ENCODE measurements around the gene PNPLA5.

Gene PNPLA5

DNA sequence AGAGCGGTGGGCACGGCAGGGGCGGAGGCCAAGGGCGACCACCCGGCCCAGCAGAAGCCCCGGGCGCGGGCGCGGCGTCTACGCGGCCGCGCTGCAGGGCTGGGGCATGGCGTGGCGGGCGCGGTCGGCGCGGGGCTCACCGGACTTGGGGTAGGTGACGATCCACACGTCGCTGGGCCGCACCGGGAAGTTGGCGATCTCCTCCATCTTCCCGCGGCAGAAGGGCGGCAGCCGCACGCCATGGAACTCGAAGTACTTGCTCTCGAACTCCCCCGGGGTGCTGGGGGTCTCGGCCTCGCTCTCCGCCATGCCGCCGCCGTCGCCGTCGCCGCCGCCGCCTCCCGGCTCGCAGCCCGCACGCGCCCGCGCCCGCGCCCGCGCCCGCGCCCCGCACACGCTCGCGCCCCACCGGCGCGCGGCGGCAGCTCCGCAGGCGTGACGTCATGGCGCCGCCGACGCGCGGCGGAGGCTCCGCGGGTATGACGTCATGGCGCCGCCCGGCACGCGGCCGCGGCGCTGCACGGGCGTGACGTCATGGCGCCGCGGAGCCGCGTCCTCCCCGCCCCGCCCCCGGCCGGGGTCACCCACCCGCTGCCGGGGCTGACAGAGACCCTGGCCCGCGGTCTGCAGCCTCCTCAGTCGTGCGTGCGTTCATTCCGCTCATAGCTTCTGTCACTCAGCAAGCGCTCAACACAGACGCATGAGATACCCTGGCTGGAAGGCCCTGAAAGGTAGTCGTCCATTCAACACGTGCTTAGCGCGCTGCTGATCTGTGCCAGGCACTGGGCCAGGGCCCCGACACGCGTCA, 29.5 kb downstream of the PNPLA5 start, which contains the start of gene SULT4A1:
TSS of gene SULT4A1 (minus strand) at position 440 of the 808 bp plus-strand sequence. CDS start at position 309, 131 bp downstream.
- H3K4me3 ChIP-seq, result no peak within 1 kb of the TSS
- peaks cover 0 to 8% (median 4%) of the 10 kb centered on the region in 10 experiments; a peak in 7 of 20 replicates for H3K4me1 ChIP-seq
- TF ChIP-seq Cebpa-rat (IDR thresholded peaks at IDR 0.05), result no peak
- no peak within 1 kb of the TSS for H3K9ac ChIP-seq
- H3K4me2 ChIP-seq, result no peak within 1 kb of the TSS
- no peaks in the 10 kb centered on the region for H3K27me3 ChIP-seq
- no peaks in the 10 kb centered on the region; a peak in 2 of 22 replicates for H4K20me1 ChIP-seq
- no peak within 1 kb of the TSS for H3K27ac ChIP-seq
- peaks cover 0 to 8% (median 5%) of the 10 kb centered on the region in 11 experiments; a peak in 13 of 22 replicates for H3K9me3 ChIP-seq (replicated peaks in 1 of 11)
- H3K36me3 ChIP-seq, result no peaks in the 10 kb centered on the region

GRCh38 chr22:43861529-43861928, 30.3 kb downstream of the PNPLA5 start:
- Histone ChIP-seq H3K27ac (no peak overlapping the region), H3K4me2 (no peak overlapping the region), H3K9ac (no peak overlapping the region), H3K4me3 (no peak overlapping the region), H3K27me3 (no peaks in the 10 kb centered on the region), H4K20me1 (no peaks in the 10 kb centered on the region; a peak in 2 of 22 replicates), H3K36me3 (no peaks in the 10 kb centered on the region), H3K4me1 (peaks cover 0 to 8% (median 4%) of the 10 kb centered on the region in 10 experiments; a peak in 7 of 20 replicates), H3K9me3 (replicated peaks in 1 of 11) (peaks cover 6 to 16% (median 12%) of the 10 kb centered on the region in 11 experiments; a peak in 20 of 22 replicates)
- TF ChIP-seq Cebpa-rat (IDR thresholded peaks at IDR 0.05), result no peak

DNA sequence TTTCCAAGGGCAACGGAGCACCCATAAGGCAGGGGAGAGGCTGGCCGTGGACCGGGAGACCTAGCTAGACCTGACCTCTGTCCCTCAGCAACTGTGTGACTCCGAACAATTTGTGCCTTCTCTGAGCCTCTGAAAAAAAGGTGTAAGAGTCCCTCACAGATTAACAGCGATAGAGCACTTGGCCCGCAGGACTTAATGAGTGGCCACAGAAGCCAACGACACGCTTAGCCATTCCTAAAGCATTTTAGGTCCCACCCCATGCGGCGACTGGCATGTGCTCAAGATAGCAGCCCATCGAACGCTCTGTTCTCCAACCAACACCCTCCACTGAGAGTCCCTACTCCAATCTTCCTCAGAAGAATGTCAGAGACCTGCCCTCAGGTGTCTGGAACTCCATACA, 31.0 kb downstream of the PNPLA5 start:
- no peak overlapping the region for H3K4me3 ChIP-seq
- H3K27me3 ChIP-seq, result no peaks in the 10 kb centered on the region
- H4K20me1 ChIP-seq, result no peaks in the 10 kb centered on the region; a peak in 2 of 22 replicates
- peaks cover 0 to 8% (median 4%) of the 10 kb centered on the region in 10 experiments; a peak in 7 of 20 replicates for H3K4me1 ChIP-seq
- H3K27ac ChIP-seq, result no peak overlapping the region
- no peak overlapping the region for H3K4me2 ChIP-seq
- no peak overlapping the region for H3K9ac ChIP-seq
- H3K36me3 ChIP-seq, result no peaks in the 10 kb centered on the region
- TF ChIP-seq Cebpa-rat (IDR thresholded peaks at IDR 0.05), result no peak
- H3K9me3 ChIP-seq (replicated peaks in 1 of 11), result peaks cover 12 to 23% (median 19%) of the 10 kb centered on the region in 11 experiments; a peak in 21 of 22 replicates

- H3K36me3 ChIP-seq, result no peaks in the 10 kb centered on the region
- H3K27ac ChIP-seq, result no peak overlapping the region
- H3K4me1 ChIP-seq, result peaks cover 0 to 8% (median 5%) of the 10 kb centered on the region in 10 experiments; a peak in 7 of 20 replicates
- no peak overlapping the region for H3K9ac ChIP-seq
- no peaks in the 10 kb centered on the region; a peak in 2 of 22 replicates for H4K20me1 ChIP-seq
- no peak overlapping the region for H3K4me3 ChIP-seq
- TF ChIP-seq Cebpa-rat (IDR thresholded peaks at IDR 0.05), result no peak
- no peaks in the 10 kb centered on the region for H3K27me3 ChIP-seq
- peaks cover 12 to 23% (median 19%) of the 10 kb centered on the region in 11 experiments; a peak in 21 of 22 replicates for H3K9me3 ChIP-seq (replicated peaks in 1 of 11)
- no peak overlapping the region for H3K4me2 ChIP-seq
Measured at GRCh38 chr22:43860126-43860525, 31.7 kb downstream of the PNPLA5 start.

DNA sequence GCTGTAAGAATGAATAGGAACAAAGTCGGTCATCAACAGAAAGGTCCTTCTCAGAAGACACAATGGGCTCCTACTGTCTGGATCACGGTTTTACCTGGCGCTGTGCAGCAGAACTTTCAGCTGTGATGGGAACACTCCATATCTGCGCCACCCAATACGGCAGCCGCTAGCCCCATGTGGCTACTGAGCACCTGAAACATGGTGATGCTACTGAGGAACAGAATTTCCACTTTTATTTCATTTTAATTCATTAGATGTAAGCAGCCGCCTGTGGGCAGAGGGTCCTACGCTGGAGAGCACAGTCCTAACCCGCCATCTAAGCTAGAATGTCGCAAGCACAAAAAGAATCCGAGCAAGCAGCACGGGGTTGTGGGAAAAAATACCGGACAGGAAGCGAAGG, 32.2 kb downstream of the PNPLA5 start:
- no peak overlapping the region for H3K9ac ChIP-seq
- no peak overlapping the region for H3K4me2 ChIP-seq
- H3K4me3 ChIP-seq, result no peak overlapping the region
- no peak for TF ChIP-seq Cebpa-rat (IDR thresholded peaks at IDR 0.05)
- no peaks in the 10 kb centered on the region; a peak in 2 of 22 replicates for H4K20me1 ChIP-seq
- no peak overlapping the region for H3K27ac ChIP-seq
- H3K9me3 ChIP-seq (replicated peaks in 1 of 11), result peaks cover 12 to 23% (median 19%) of the 10 kb centered on the region in 11 experiments; a peak in 21 of 22 replicates
- H3K27me3 ChIP-seq, result no peaks in the 10 kb centered on the region
- H3K4me1 ChIP-seq, result peaks cover 0 to 9% (median 5%) of the 10 kb centered on the region in 10 experiments; a peak in 7 of 20 replicates
- H3K36me3 ChIP-seq, result no peaks in the 10 kb centered on the region

- TF ChIP-seq Cebpa-rat (IDR thresholded peaks at IDR 0.05), result no peak
- H3K9ac ChIP-seq, result no peak overlapping the region
- H4K20me1 ChIP-seq, result no peaks in the 10 kb centered on the region; a peak in 2 of 22 replicates
- H3K27ac ChIP-seq, result no peak overlapping the region
- peaks cover 12 to 23% (median 19%) of the 10 kb centered on the region in 11 experiments; a peak in 21 of 22 replicates for H3K9me3 ChIP-seq (replicated peaks in 1 of 11)
- no peaks in the 10 kb centered on the region for H3K27me3 ChIP-seq
- H3K4me1 ChIP-seq, result peaks cover 0 to 9% (median 5%) of the 10 kb centered on the region in 10 experiments; a peak in 7 of 20 replicates
- no peak overlapping the region for H3K4me2 ChIP-seq
- H3K4me3 ChIP-seq, result no peak overlapping the region
- H3K36me3 ChIP-seq, result no peaks in the 10 kb centered on the region
Measured at GRCh38 chr22:43859176-43859575, 32.6 kb downstream of the PNPLA5 start.

DNA sequence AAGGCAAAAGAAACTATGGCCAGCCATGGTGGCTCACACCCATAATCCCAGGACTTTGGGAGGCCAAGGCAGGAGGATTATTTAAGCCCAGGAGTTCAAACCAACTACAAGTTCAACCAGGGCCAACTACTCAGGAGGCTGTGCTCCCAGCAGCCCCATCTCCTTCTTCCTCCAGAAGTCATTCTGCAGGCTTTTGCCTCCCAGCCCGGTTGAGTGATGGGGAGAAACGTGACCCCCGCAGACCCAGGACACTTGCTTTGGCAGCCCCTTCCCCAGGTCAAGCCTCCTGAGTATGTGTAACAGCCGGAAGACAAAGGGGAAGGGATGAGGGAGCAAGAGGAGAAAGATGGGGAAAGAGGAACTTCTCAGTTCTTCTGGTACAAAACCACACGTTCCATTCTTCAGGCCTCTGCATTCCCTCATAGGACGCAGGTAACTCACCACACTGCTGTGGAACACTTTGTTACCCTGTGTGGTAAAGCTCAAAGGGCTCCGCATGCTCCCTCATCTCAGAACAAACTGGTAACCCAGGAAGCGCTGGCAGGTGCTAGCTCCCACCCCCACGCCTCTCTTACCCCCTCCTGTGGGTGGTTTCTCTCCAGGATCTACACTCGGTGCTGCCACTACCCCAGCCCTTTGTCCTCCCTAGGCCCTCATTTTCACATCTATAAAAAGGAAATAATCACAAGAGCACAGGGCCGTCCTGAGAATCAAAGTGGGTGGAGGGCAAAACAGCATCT, 33.5 kb downstream of the PNPLA5 start:
- Histone ChIP-seq H4K20me1 (no peaks in the 10 kb centered on the region; a peak in 2 of 22 replicates), H3K27ac (no peak overlapping the region), H3K4me2 (peak overlapping the region in 1 of 11 experiments; percentile 24; a peak in 1 of 22 replicates), H3K4me1 (peaks cover 2 to 14% (median 9%) of the 10 kb centered on the region in 10 experiments; a peak in 18 of 20 replicates), H3K27me3 (no peaks in the 10 kb centered on the region), H3K36me3 (no peaks in the 10 kb centered on the region), H3K4me3 (no peak overlapping the region), H3K9ac (no peak overlapping the region), H3K9me3 (replicated peaks in 1 of 11) (peaks cover 12 to 23% (median 19%) of the 10 kb centered on the region in 11 experiments; a peak in 21 of 22 replicates)
- TF ChIP-seq Cebpa-rat (IDR thresholded peaks at IDR 0.05), result no peak

- Histone ChIP-seq H3K9me3 (replicated peaks in 1 of 11) (peaks cover 12 to 23% (median 19%) of the 10 kb centered on the region in 11 experiments; a peak in 21 of 22 replicates), H3K9ac (no peak overlapping the region), H3K4me2 (no peak overlapping the region), H3K4me1 (peaks cover 12 to 24% (median 19%) of the 10 kb centered on the region in 10 experiments), H3K4me3 (no peak overlapping the region), H3K36me3 (no peaks in the 10 kb centered on the region), H3K27me3 (no peaks in the 10 kb centered on the region), H4K20me1 (no peaks in the 10 kb centered on the region; a peak in 2 of 22 replicates), H3K27ac (no peak overlapping the region)
- no peak for TF ChIP-seq Cebpa-rat (IDR thresholded peaks at IDR 0.05)
Measured at GRCh38 chr22:43857367-43857766, 34.4 kb downstream of the PNPLA5 start.

DNA sequence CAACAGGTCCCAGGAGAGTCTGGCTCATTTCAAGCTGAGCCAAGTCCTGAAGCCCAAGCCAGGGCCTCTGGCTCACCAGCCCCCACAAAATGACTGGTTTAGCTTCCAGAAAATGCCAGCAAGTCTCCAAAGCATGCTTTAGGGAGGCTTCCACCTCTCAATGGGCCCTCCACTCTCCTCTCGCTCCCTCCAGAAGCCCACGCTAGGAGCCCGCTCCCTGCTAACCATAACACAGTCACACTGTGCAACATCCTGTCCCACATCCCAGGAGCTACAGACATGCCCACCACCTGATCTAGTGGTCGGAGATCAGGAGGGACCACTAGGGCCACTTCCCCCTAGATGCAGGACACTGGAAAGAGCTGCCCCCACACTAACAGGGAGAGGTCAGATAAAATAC, 36.4 kb downstream of the PNPLA5 start:
- no peak for TF ChIP-seq Cebpa-rat (IDR thresholded peaks at IDR 0.05)
- Histone ChIP-seq H3K27me3 (no peaks in the 10 kb centered on the region), H3K27ac (no peak overlapping the region)

More for the DNA sequence above, 36.4 kb downstream of the PNPLA5 start:
- Histone ChIP-seq H3K9ac (no peak overlapping the region), H3K9me3 (replicated peaks in 1 of 11) (peaks cover 12 to 23% (median 19%) of the 10 kb centered on the region in 11 experiments; a peak in 21 of 22 replicates), H3K36me3 (no peaks in the 10 kb centered on the region), H3K4me3 (no peak overlapping the region), H3K4me1 (peaks cover 22 to 35% (median 30%) of the 10 kb centered on the region in 10 experiments), H4K20me1 (no peaks in the 10 kb centered on the region; a peak in 1 of 22 replicates), H3K4me2 (no peak overlapping the region)

All from BLaER1 treated with 17β-estradiol and CSF1 and Interleukin-3, amounts not matched to agents 10 nM and 100 nM (cell line).